DOHH2 (cell line): Measurements from ENCODE around the gene BCAP29.
A peak's percentile ranks its signal among the peaks of the same experiment; 100 is the strongest.

Experiments used
- H3F3A ChIP-seq: fragments of 200-600 bp; sonication (generic), shearing (Covaris generic); 2 replicates; pipeline ENCODE4 v1.6.0; 2016; ENCODE audit warnings: antibody characterized with exemption, mild to moderate bottlenecking; ENCODE audit not compliant: control insufficient read depth, insufficient read depth
- H3K27ac ChIP-seq: fragments of 200-600 bp; sonication (generic); 2 replicates; pipeline ENCODE4 v1.5.1; 2014; ENCODE audit warnings: low read depth, mild to moderate bottlenecking, low read length, moderate library complexity
- H3K27me3 ChIP-seq: fragments of 200-600 bp; sonication (generic); 2 replicates; pipeline ENCODE4 v1.6.1; 2014; ENCODE audit warnings: mild to moderate bottlenecking, low read length, mixed read lengths; ENCODE audit not compliant: control insufficient read depth
- H3K36me3 ChIP-seq: fragments of 200-600 bp; sonication (generic); 2 replicates; pipeline ENCODE4 v1.6.1; 2014; ENCODE audit warnings: mild to moderate bottlenecking, low read length, moderate library complexity, mixed read lengths; ENCODE audit not compliant: control insufficient read depth
- H3K4me1 ChIP-seq: fragments of 200-600 bp; sonication (generic); 2 replicates; pipeline ENCODE4 v1.6.1; 2014; ENCODE audit warnings: mild to moderate bottlenecking, low read length, mixed read lengths; ENCODE audit not compliant: control insufficient read depth
- H3K4me2 ChIP-seq: fragments of 200-600 bp; sonication (generic); 2 replicates; pipeline ENCODE4 v1.6.0; 2014; ENCODE audit warnings: mild to moderate bottlenecking, low read length, moderate library complexity
- H3K4me3 ChIP-seq: fragments of 200-600 bp; sonication (generic); 2 replicates; pipeline ENCODE4 v1.5.1; 2014; ENCODE audit warnings: mild to moderate bottlenecking, low read length, mixed read lengths
- H3K79me2 ChIP-seq: fragments of 200-600 bp; sonication (generic); 2 replicates; pipeline ENCODE4 v1.6.1; 2014; ENCODE audit warnings: mild to moderate bottlenecking, low read length, mixed read lengths; ENCODE audit not compliant: control insufficient read depth
- H3K9me2 ChIP-seq: fragments of 200-600 bp; sonication (generic); replicated peaks from 2 replicates; pipeline ENCODE4 v1.6.1; 2014; ENCODE audit warnings: mild to moderate bottlenecking, low read length, mixed read lengths; ENCODE audit not compliant: control insufficient read depth
- H3K9me3 ChIP-seq: fragments of 200-600 bp; sonication (generic); 2 replicates; pipeline ENCODE4 v1.6.1; 2014; ENCODE audit warnings: antibody characterized with exemption, low read length, mixed read lengths; ENCODE audit not compliant: control insufficient read depth, insufficient read depth
- H4K20me1 ChIP-seq: fragments of 200-600 bp; sonication (generic); 2 replicates; pipeline ENCODE4 v1.6.0; 2014; ENCODE audit warnings: low read depth, mild to moderate bottlenecking, antibody characterized with exemption, low read length, moderate library complexity; ENCODE audit not compliant: control insufficient read depth, insufficient read depth
- EZH2phosphoT487 ChIP-seq: fragments of 200-600 bp; sonication (generic); IDR thresholded peaks from 2 replicates; pipeline ENCODE4 v1.6.1; 2017; ENCODE audit warnings: borderline replicate concordance, mild to moderate bottlenecking, antibody characterized with exemption, low read length, moderate library complexity, mixed read lengths
- TF ChIP-seq, protein P1 (sequence below): fragments of 200-600 bp; sonication (generic); IDR thresholded peaks from one replicate; pipeline ENCODE4 v1.5.1; 2014; ENCODE audit warnings: antibody characterized with exemption, mild to moderate bottlenecking, low read depth, low read length; ENCODE audit not compliant: poor library complexity, severe bottlenecking

The BCAP29 gene

DNA sequence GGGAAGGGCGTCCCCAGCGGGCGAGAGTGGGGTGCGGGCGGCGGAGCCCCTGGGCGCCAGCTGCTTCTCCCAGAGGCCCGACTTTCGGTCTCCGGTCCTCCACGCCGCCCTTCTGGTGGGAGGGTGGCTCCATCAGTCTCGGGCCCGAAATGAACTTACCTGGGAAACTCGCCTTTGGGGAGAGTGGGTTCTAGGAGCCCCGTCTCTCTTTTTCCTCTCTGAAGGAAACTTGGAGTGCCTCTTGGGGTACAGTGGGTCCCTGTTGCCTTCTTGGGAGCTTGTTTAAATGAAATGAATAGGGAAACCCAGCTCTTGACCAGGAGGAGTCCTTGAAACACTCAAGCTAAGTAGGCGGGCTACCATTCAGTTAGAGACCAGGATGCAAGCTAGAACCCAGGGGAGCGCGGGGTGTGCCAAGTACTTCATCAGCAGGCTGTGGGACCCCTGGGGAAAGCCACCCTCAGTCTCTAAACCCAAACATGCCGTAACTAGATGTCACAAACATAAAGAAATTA is 81.9 kb downstream of the BCAP29 start:
- Histone ChIP-seq H3K27me3 (peaks cover 65% of the 10 kb centered on the region), H3K4me2 (peak overlapping the region; percentile 62), H3K4me3 (peak overlapping the region; percentile 59)

DNA sequence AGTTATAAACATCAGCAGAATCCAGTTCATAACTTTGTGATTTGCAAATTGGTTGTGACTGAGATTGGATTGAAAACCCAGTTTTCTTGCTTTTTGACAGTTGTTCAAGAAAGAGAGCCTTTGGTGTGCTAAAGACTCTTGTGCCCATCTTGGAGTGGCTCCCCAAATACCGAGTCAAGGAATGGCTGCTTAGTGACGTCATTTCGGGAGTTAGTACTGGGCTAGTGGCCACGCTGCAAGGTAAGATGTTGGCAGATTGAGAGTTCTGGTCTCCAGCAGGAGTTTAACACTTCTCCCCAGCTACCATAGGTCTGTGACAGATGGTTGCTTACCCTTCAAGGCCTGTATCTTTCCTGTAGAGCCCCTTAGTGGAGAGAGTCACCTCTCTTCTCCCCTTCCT is 83.2 kb downstream of the BCAP29 start:
- H3K36me3 ChIP-seq, result no peaks in the 10 kb centered on the region

More for the DNA sequence above, 81.9 kb downstream of the BCAP29 start:
- no peaks in the 10 kb centered on the region for H3K9me2 ChIP-seq
- no peaks in the 10 kb centered on the region for H3K79me2 ChIP-seq
- H3K4me1 ChIP-seq, result peaks cover 27% of the 10 kb centered on the region
- no peak overlapping the region for H3K27ac ChIP-seq
- H4K20me1 ChIP-seq, result no peaks in the 10 kb centered on the region
- H3K36me3 ChIP-seq, result no peaks in the 10 kb centered on the region
- no peaks in the 10 kb centered on the region; the same call in 1 of the 2 replicates for H3F3A ChIP-seq
- TF ChIP-seq, protein P1, sequence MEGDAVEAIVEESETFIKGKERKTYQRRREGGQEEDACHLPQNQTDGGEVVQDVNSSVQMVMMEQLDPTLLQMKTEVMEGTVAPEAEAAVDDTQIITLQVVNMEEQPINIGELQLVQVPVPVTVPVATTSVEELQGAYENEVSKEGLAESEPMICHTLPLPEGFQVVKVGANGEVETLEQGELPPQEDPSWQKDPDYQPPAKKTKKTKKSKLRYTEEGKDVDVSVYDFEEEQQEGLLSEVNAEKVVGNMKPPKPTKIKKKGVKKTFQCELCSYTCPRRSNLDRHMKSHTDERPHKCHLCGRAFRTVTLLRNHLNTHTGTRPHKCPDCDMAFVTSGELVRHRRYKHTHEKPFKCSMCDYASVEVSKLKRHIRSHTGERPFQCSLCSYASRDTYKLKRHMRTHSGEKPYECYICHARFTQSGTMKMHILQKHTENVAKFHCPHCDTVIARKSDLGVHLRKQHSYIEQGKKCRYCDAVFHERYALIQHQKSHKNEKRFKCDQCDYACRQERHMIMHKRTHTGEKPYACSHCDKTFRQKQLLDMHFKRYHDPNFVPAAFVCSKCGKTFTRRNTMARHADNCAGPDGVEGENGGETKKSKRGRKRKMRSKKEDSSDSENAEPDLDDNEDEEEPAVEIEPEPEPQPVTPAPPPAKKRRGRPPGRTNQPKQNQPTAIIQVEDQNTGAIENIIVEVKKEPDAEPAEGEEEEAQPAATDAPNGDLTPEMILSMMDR, result no peak
- peak; percentile 41; the same call in 1 of the 2 replicates for TF ChIP-seq EZH2phosphoT487
- no peaks in the 10 kb centered on the region for H3K9me3 ChIP-seq

DNA sequence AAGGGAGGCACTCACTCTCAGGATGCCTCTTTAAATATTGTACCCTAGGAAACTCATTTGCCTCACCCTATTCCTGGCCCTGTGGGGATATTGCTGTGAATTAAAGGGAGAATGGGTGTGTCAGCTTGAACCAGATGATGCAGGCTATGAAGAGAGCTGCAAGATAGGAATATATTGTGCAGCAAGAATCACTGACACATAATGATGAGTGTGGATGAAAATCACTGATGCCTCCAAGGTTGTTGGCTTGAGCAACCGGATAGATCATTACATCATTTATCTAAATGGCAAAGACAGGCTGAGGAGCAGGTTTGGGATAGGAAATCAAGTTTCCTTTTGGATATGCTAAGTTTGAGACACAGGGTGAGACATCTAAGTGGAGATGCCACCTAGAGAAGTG is 86.7 kb downstream of the BCAP29 start:
- Histone ChIP-seq H3K9me2 (no peaks in the 10 kb centered on the region), H3K79me2 (no peaks in the 10 kb centered on the region), H3F3A (no peaks in the 10 kb centered on the region; the same call in 1 of the 2 replicates), H4K20me1 (no peaks in the 10 kb centered on the region), H3K4me2 (no peak overlapping the region), H3K9me3 (no peaks in the 10 kb centered on the region), H3K36me3 (no peaks in the 10 kb centered on the region), H3K27ac (no peak overlapping the region), H3K27me3 (peaks cover 45% of the 10 kb centered on the region), H3K4me3 (no peak overlapping the region), H3K4me1 (peaks cover 2% of the 10 kb centered on the region)
- TF ChIP-seq EZH2phosphoT487, result no peak
- TF ChIP-seq, protein P1, result no peak

More for the DNA sequence above, 83.2 kb downstream of the BCAP29 start:
- no peaks in the 10 kb centered on the region for H3K79me2 ChIP-seq
- H3K4me1 ChIP-seq, result peaks cover 27% of the 10 kb centered on the region
- H3F3A ChIP-seq, result no peaks in the 10 kb centered on the region; the same call in 1 of the 2 replicates
- peaks cover 74% of the 10 kb centered on the region for H3K27me3 ChIP-seq
- TF ChIP-seq, protein P1, result no peak
- H3K4me2 ChIP-seq, result no peak overlapping the region
- no peaks in the 10 kb centered on the region for H3K9me2 ChIP-seq
- H3K9me3 ChIP-seq, result no peaks in the 10 kb centered on the region
- H3K4me3 ChIP-seq, result no peak overlapping the region
- no peak overlapping the region for H3K27ac ChIP-seq
- H4K20me1 ChIP-seq, result no peaks in the 10 kb centered on the region

DNA sequence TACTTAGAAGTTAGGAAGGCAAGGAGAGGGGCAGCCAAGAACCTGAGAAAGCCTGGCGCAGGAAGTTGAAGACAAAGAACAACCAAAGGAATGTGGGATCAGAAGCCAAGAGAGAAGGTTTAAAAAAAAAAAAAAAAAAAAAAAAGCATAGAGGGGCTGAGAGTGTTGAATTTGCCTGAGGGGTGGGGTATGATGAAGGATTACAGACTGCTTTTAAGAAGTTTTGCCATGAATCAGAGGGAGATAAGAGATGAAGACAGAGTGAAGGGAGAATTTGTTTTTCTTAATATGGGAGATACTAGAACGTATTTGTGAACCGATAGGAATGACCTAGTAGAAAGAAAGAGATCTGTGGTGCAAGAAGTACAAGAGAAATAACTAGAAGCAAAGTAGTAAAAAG is 87.3 kb downstream of the BCAP29 start:
- Histone ChIP-seq H3K9me3 (no peaks in the 10 kb centered on the region), H3K36me3 (no peaks in the 10 kb centered on the region), H3K27ac (no peak overlapping the region), H3K4me3 (no peak overlapping the region), H3K9me2 (no peaks in the 10 kb centered on the region), H3K27me3 (peaks cover 39% of the 10 kb centered on the region), H3K4me1 (no peaks in the 10 kb centered on the region), H3K79me2 (no peaks in the 10 kb centered on the region), H4K20me1 (no peaks in the 10 kb centered on the region), H3F3A (no peaks in the 10 kb centered on the region; the same call in 1 of the 2 replicates), H3K4me2 (no peak overlapping the region)
- TF ChIP-seq, protein P1, result no peak
- no peak for TF ChIP-seq EZH2phosphoT487
